Measurements from ENCODE around the gene LENG8.
"Not testable (repeated sequence)": the region's sequence is repeated elsewhere in the genome, so short reads cannot be mapped to it uniquely, and the experiment has no call there.

The LENG8 gene

DNA sequence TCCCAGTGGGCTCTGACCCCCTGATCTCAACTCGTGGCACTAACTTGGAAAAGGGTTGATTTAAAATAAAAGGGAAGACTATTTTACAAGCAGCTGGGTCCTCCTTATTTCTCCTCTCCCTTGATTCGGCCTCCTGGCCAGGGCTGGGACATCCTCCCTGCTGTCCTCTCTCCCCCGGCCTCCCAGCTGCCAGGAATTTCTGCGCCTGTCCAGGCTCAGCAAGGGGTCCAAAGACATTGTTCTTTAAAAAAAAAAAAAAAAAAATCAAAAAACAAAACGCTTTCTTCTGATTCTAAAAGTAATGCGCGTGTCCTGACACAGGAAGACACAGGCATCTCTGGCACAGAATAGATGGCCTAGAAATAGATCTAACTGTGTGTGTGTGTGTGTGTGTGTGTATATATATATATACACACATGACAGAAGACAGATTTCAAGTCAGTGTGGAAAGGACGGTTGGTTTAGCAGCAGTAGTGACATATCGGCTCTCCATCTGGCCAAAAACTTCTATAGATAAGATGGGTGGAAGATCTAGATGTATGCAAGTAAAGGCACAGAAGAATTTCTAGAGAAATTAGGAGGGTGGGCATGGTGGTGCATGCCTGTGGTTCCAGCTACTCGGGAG lies 12.3 kb upstream of the LENG8 start:
- DNase-seq (ENCODE audit: insufficient read length, low spot score), result no peak

GRCh38 chr19:54439174-54439851 lies 9.7 kb upstream of the LENG8 start:
- no peak for DNase-seq (ENCODE audit: insufficient read length, low spot score)
- FAIRE-seq, result no peak

More for the DNA sequence above, 12.3 kb upstream of the LENG8 start:
- no peak for FAIRE-seq

DNA sequence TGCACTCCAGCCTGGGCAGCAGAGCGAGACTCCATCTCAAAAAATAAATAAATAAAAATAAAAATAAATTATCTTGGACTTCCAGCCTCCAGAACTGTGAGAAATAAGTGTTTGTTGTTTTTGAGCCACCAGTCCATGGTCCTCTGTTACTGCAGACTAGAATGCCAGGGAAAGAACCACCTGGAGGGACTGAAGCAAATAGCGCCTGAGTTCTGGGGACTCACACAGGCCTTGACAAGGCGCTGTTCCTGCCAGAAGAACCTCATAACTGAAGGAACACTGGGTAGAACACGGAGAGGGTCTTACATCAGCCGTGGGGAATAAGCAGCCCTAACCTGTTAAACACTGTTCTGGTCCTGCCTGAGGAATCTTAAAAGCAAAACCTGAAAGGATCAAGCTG lies 8.4 kb upstream of the LENG8 start:
- DNase-seq (ENCODE audit: insufficient read length, low spot score), result no peak
- no peak for FAIRE-seq

- no peak for FAIRE-seq
Measured at GRCh38 chr19:54444737-54445136, 4.3 kb upstream of the LENG8 start.

DNA sequence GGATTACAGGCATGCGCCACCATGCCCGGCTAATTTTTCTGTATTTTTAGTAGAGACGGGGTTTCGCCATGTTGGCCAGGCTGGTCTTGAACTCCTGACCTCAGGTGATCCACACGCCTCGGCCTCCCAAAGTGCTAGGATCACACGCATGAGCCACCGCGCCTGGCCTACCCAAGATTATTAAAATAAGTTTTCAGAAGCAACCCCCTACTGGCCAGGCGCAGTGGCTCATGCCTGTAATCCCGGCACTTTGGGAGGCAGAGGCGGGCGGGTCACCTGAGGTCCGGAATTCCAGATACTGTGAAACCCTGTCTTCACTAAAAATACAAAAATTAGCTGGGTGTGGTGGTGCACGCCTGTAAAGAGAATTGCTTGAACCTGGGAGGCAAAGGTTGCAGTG lies 2.6 kb upstream of the LENG8 start:
- FAIRE-seq, result not testable (repeated sequence)

More at GRCh38 chr19:54444737-54445136, 4.3 kb upstream of the LENG8 start:
- no peak for DNase-seq (ENCODE audit: insufficient read length, low spot score)

DNA sequence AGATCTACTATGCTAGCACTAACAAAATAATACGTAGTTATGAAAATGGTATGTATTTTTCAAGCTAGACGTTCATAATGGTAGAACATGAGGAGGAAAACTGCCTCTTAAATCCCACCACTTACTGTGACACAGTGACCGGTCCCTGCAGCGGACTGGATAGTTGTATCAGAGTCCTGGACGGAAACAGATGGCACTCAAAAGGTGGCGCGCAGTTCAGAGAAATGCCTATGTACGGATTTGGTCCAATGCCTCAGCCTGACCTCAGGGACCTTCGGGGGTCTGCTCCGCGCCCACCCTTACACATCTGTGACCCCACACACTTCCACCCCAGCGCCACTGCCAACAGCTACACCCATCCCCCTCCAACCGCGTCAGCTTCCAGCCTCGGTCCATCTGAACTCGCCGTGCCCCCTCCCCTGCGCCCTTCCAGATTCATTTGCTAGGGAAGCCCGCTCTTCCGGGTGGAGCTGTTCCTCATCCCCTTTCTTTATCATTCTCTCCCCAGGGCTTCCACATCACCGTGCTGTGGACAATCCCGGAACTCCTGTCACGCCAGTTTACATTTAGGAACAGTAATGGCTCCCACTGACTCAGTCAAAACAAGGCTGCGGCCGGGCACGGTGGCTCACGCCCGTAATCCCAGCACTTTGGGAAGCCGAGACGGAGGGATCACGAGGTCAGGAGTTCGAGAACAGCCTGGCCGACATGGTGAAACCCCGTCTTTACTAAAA lies 792 bp upstream of the LENG8 start:
- FAIRE-seq, result no peak
- DNase-seq (ENCODE audit: insufficient read length, low spot score), result peak; percentile 51

More for the DNA sequence above, 2.6 kb upstream of the LENG8 start:
- not testable (repeated sequence) for DNase-seq (ENCODE audit: insufficient read length, low spot score)

GRCh38 chr19:54449701-54450069 lies 686 bp downstream of the LENG8 start:
- no peak for FAIRE-seq
- no peak for DNase-seq (ENCODE audit: insufficient read length, low spot score)

- no peak for DNase-seq (ENCODE audit: insufficient read length, low spot score)
Measured at GRCh38 chr19:54451331-54451871, 2.4 kb downstream of the LENG8 start.

GRCh38 chr19:54451997-54452396 lies 3.0 kb downstream of the LENG8 start:
- DNase-seq (ENCODE audit: insufficient read length, low spot score), result no peak
- FAIRE-seq, result no peak

More at GRCh38 chr19:54451331-54451871, 2.4 kb downstream of the LENG8 start:
- FAIRE-seq, result no peak

- FAIRE-seq, result no peak
- DNase-seq (ENCODE audit: insufficient read length, low spot score), result no peak
Measured at GRCh38 chr19:54452626-54453025, 3.6 kb downstream of the LENG8 start.

DNA sequence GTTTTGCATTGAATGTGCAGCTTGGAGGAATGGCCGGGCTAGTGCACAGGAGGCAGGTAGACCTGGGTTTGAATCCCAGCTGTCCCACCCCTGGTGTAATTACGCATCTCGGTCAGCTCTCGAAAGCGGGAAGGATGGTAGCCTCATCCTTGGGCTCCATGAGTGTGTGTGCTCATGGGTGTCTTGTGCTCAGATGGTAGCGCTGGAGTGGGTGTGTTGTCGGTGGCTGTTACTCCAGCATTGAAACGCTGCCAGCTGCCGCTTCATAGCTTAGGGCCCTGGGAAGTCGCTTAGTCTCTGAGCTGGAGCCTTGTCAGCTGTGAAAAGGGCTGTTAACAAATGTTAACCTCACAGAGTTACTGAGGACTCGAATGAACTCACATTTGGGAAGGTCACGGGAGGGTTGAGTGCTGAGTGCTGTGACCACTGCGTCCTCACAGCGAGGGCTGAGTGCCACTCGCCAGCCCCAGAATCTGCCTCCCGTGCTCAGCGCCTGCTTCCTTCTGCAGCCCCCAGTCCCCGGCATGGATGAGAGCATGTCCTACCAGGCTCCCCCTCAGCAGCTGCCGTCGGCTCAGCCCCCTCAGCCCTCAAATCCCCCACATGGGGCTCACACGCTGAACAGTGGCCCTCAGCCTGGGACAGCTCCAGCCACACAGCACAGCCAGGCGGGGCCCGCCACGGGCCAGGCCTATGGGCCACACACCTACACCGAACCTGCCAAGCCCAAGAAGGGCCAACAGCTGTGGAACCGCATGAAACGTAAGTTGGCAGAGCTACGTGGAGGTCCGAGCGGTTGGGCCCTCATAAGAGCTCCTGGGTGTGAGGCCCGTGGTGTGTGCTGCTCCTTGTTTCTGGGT lies 5.2 kb downstream of the LENG8 start:
- no peak for FAIRE-seq
- DNase-seq (ENCODE audit: insufficient read length, low spot score), result no peak

DNA sequence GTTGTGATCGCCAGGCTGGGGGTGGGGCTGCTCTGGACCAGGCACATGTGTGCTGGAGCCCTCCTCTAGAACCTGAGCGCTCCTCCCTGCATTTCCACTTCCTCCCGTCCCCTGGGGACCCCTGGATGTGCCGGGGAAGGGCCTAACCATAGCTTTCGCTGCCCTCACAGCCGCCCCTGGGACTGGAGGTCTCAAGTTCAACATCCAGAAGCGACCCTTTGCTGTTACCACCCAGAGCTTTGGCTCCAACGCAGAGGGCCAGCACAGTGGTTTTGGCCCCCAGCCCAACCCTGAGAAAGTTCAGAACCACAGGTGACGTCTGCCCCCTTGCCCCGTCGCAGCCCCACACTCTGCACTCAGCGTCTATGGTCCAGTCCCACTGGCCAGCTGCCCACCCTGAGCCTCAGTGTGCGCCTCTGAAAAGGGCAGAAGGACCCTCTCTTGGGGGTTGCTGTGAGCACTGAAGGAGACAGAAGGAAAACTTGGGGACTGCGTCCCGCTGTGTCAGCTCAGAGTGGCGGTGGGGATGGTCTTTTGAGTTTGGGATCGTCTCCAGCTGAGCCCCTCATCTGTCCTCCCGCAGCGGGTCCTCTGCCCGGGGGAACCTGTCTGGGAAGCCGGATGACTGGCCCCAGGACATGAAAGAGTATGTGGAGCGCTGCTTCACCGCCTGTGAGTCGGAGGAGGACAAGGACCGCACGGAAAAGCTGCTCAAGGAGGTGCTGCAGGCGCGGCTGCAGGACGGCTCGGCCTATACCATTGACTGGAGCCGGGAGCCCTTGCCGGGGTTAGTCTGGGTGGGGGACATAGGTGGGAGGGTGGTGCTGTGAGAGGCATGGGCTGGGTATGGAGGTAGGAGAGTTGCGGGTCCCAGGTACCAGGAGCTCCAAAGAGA lies 6.0 kb downstream of the LENG8 start:
- DNase-seq (ENCODE audit: insufficient read length, low spot score) (no peak), FAIRE-seq (no peak)

- DNase-seq (ENCODE audit: insufficient read length, low spot score), result no peak
- no peak for FAIRE-seq
Measured at GRCh38 chr19:54455786-54456422, 6.9 kb downstream of the LENG8 start.

DNA sequence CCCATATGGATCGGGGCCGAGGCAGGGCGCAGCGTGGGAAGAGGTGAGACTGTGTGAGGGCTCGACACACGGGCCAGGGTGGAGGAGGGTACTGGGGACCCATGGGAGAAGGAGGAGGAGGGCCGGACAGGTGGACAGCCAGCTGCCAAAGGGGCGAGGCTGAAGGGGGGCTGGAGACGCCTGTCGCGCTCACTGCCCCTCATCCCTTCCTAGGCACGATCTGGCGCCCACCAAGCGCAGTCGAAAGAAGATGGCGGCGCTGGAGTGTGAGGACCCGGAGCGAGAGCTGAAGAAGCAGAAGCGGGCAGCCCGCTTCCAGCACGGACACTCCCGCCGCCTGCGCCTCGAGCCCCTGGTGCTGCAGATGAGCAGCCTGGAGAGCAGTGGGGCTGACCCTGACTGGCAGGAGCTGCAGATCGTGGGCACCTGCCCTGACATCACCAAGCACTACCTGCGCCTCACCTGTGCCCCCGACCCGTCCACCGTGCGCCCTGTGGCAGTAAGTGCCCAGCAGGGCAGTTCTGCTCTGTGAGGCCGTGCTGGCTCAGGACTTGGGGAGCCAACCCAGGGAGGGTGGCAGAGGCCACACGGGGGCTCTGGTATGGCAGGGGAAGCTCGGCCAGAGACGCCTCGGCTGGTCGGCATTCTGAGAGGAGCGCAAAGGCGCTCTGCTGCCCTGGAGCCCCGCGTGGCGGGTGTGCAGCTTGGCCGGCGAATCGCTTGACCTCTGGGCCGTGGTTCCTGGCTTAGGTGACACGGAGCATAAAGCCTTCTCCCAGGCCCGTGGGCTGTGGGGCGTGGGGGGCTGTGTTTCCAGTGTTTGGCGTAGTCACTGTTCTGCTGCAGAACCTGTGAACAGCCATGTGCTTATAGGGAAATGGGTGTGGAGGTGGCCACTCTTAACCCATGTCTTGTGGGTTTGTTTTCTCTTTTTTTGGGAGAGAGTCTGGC lies 7.7 kb downstream of the LENG8 start:
- DNase-seq (ENCODE audit: insufficient read length, low spot score) (no peak), FAIRE-seq (no peak)

DNA sequence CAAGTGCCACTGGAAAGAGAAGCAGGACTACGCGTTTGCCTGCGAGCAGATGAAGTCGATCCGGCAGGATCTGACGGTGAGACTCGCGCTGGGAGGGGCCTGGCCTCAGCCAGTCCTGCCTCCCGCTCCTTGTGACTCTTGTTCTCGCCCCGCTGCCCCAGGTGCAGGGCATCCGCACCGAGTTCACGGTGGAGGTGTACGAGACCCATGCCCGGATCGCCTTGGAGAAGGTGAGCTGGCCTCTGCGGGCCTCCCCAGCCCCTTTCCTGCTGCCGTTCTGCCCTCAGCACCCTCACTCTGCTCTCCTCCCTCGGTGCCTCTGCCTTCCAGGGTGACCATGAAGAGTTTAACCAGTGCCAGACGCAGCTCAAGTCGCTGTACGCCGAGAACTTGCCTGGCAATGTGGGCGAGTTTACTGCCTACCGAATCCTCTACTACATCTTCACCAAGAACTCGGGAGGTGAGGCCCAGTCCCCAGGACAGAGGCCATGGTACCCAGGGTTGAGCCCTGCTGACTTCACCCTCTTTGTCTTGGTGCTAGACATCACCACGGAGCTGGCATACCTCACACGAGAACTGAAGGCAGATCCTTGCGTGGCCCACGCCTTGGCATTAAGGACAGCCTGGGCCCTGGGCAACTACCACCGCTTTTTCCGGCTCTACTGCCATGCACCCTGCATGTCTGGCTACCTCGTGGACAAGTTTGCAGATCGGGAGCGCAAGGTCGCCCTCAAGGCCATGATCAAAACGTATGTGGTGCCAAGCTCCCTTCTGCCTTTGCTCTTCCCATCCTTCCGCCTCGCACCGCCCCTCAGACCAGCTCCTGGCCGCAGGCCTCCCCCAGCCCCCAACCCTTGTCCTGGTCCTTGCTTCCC lies 9.0 kb downstream of the LENG8 start:
- no peak for FAIRE-seq
- DNase-seq (ENCODE audit: insufficient read length, low spot score), result no peak

GRCh38 chr19:54458648-54459281 lies 9.8 kb downstream of the LENG8 start:
- FAIRE-seq, result no peak
- no peak for DNase-seq (ENCODE audit: insufficient read length, low spot score)
